Dendritic cell treated with granulocyte-macrophage colony-stimulating factor and Interleukin-4, amounts not matched to agents 40 ng/mL and 50 ng/mL, for 4 days (primary cell): Measurements from ENCODE around the gene ABHD1.
"Not testable (repeated sequence)": the region's sequence is repeated elsewhere in the genome, so short reads cannot be mapped to it uniquely, and the experiment has no call there.

Experiments
- H3K27ac Mint-ChIP-seq: one replicate; pipeline ENCODE4 v1.8.0; 2022; ENCODE audit warnings: mild to moderate bottlenecking, mixed read lengths
- H3K27me3 Mint-ChIP-seq: one replicate; pipeline ENCODE4 v1.8.0; 2022; ENCODE audit warnings: mild to moderate bottlenecking, mixed read lengths
- H3K36me3 Mint-ChIP-seq: one replicate; pipeline ENCODE4 v1.8.0; 2022; ENCODE audit warnings: low read depth, mixed read lengths
- H3K4me1 Mint-ChIP-seq: one replicate; pipeline ENCODE4 v1.8.0; 2022; ENCODE audit warnings: low read depth, mixed read lengths
- H3K4me3 Mint-ChIP-seq: one replicate; pipeline ENCODE4 v1.8.0; 2022; ENCODE audit warnings: mild to moderate bottlenecking, moderate library complexity, mixed read lengths
- H3K9me3 Mint-ChIP-seq: one replicate; pipeline ENCODE4 v1.8.0; 2022; ENCODE audit warnings: mixed read lengths
- intact Hi-C: fragments of 100-400 bp; cut with micrococcal nuclease; formaldehyde crosslinking; loops from one replicate; pipeline ENCODE4 v1.15.0; 2022

Gene ABHD1

DNA sequence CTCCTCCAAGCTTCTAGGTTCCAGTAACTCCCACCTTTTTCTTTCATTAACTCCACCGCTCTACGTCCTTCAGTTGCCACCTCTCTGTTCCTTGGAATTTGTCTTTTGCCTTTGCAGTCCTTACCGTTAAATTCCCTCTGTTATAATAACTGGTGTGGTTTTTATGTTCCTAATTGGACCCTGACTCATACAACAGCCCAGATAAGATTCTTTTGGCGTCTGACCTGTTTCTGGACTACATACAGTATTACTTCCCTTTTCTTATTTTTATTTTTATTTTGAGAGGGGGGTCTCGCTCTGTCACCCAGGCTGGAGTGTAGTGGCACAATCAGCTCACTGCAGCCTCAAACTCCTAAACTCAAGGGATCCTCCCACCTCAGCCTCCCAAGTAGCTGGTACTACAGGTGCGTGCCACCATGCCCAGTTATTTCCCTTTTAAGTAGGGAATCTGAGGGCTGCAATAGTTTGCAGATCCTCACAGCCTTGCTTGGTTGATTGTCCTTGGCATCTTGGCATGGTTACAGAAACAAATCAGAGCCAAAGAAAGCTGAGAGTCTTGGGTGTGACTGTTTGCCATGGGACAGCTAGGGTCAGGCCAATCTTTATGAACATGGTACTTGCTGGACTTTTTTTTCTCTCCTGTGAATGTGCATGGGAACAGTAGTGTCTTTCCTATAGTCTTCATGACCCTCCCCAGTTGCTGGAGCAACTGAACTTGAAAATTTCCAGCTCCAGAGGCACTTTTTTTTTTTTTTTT is 47.1 kb downstream of the ABHD1 start:
- intact Hi-C loops: no loop called here
- no peaks in the 10 kb centered on the region for H3K36me3 Mint-ChIP-seq
- H3K27ac Mint-ChIP-seq: no peak overlapping the region
- peaks cover 14% of the 10 kb centered on the region for H3K27me3 Mint-ChIP-seq
- H3K4me1 Mint-ChIP-seq: peaks cover 13% of the 10 kb centered on the region
- no peaks in the 10 kb centered on the region for H3K9me3 Mint-ChIP-seq
- no peak overlapping the region for H3K4me3 Mint-ChIP-seq

DNA sequence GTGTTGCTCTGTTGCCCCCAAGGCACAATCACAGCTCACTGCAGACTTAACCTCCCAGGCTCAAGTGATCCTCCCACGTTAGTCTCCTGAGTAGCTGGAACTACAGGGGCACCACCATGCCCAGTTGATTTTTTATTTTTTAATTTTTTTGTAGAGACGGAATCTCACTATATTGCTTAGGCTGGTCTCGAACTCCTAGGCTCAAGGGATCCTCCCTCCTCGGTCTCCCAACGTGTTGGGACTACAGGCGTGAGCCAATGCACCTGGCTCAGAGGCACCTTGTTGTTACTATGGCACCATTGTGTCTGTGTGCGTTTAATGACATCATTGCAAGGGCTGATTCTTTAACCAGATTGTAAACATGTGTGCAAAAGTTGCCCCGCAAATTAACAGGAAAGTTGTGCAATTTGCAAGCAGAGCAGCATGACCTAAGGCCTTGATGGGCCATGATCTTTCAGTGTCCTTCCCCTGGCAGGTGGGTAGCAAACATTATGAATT is 47.8 kb downstream of the ABHD1 start:
- intact Hi-C loops: no loop called here
- H3K4me1 Mint-ChIP-seq: peaks cover 13% of the 10 kb centered on the region

DNA sequence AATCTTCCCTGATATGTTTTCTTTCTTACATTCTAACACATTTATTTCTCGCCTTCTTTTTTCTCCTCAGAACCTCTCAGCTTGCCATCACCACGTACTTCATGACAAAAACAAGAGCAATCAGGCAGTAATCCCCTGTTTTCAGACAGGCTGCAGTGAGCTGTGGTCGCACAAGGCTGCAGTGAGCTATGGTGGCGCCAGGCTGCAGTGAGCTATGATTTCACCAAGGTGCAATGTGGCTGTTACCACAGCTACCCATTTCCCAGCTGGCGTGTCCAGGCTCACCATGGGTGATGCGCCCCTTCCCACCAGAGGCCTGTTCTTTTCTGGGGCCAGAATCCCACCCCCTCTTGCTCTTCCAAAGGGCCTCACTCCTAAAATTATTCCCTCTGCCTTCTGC is 51.0 kb downstream of the ABHD1 start:
- intact Hi-C loops: no loop called here
- no peak overlapping the region for H3K27ac Mint-ChIP-seq

More for the DNA sequence above, 47.8 kb downstream of the ABHD1 start:
- Mint-ChIP-seq H3K27me3 (peaks cover 16% of the 10 kb centered on the region), H3K27ac (no peak overlapping the region), H3K4me3 (no peak overlapping the region), H3K9me3 (no peaks in the 10 kb centered on the region), H3K36me3 (no peaks in the 10 kb centered on the region)

DNA sequence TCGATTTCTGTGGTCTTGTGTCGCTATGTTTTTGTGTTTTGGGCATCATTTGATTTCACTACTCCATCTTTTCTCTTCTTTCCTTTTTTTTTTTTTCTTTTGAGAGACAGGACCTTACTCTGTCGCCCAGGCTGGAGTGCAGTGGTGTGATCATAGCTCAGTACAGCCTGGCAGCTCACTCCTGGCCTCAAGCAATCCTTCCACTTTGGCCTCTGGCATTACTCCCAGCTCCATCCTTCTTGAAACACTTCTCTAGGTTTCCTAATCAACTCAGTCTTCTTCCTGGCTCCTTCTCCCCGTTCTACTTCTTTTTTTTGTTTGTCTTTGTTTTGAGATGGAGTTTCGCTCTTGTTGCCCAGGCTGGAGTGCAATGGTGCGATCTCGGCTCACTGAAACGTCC is 51.7 kb downstream of the ABHD1 start:
- intact Hi-C loops: no loop called here
- Mint-ChIP-seq H3K9me3 (no peaks in the 10 kb centered on the region), H3K4me1 (peaks cover 9% of the 10 kb centered on the region)

More for the DNA sequence above, 51.0 kb downstream of the ABHD1 start:
- Mint-ChIP-seq H3K9me3 (no peaks in the 10 kb centered on the region), H3K27me3 (peaks cover 23% of the 10 kb centered on the region), H3K4me1 (peaks cover 13% of the 10 kb centered on the region), H3K4me3 (no peak overlapping the region), H3K36me3 (no peaks in the 10 kb centered on the region)

DNA sequence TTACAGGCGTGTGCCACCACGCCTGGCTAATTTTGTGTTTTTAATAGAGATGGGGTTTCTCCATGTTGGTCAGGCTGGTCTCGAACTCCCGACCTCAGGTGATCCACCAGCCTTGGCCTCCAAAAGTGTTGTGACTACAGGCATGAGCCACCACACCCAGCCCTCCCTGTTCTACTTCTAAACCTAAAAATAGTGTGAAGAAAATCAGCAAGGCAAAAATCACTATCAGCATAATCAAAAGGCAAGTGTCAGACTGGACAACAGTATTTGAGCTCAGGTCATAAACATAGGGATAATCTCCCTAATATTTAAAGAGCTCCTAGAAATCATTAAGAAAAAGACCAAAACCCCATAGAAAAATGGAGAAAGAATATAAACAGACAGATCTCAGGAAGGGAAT is 52.2 kb downstream of the ABHD1 start:
- H3K27ac Mint-ChIP-seq, H3K4me1 Mint-ChIP-seq, H3K36me3 Mint-ChIP-seq, H3K9me3 Mint-ChIP-seq, intact Hi-C loops, H3K4me3 Mint-ChIP-seq: not testable (repeated sequence)
- H3K27me3 Mint-ChIP-seq: peaks cover 14% of the 10 kb centered on the region

More for the DNA sequence above, 51.7 kb downstream of the ABHD1 start:
- Mint-ChIP-seq H3K27me3 (peaks cover 18% of the 10 kb centered on the region), H3K4me3 (no peak overlapping the region), H3K36me3 (no peaks in the 10 kb centered on the region), H3K27ac (no peak overlapping the region)

DNA sequence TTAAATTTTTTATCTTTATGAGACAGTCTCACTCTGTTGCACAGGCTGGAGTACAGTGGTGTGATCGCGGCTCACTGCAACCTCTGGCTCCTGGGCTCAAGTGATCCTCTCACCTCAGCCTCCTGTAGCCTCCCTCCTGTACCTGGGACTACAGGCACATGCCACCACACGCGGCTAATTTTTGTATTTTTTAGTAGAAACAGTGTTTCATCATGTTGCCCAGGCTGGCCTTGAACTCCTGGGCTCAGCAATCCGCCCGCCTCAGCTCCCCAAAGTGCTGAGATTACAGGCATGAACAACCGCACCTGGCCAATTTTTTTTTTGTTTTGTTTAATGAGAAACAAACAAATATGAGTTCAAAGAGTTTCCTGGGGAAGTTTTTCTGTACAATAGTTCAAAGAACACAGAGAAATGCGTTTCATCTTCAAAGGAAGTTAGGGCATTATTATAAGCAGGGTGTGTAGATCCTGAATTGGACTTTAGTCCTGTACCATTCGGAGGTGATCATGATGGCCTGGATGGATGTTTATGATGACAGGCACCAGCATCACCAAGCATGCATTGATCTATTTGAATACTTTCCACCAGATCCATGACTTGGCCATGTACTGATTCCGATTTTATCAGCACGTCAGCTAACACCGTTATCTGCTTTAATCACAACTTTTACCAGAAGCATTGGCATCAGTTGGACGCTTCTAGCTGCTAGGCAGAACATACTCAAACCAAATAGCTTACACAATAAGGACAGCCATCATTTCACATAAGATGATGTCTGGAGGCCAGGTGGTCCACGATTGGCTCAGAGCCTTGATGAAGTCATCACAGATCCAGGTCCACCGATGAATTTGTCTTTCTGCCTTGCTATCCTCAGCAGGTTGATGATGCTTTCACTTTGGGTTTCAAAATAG is 54.1 kb downstream of the ABHD1 start:
- no peak overlapping the region for H3K27ac Mint-ChIP-seq
- peaks cover 9% of the 10 kb centered on the region for H3K27me3 Mint-ChIP-seq
- H3K4me3 Mint-ChIP-seq: no peak overlapping the region
- intact Hi-C loops: no loop called here
- no peaks in the 10 kb centered on the region for H3K9me3 Mint-ChIP-seq
- no peaks in the 10 kb centered on the region for H3K4me1 Mint-ChIP-seq
- H3K36me3 Mint-ChIP-seq: no peaks in the 10 kb centered on the region

DNA sequence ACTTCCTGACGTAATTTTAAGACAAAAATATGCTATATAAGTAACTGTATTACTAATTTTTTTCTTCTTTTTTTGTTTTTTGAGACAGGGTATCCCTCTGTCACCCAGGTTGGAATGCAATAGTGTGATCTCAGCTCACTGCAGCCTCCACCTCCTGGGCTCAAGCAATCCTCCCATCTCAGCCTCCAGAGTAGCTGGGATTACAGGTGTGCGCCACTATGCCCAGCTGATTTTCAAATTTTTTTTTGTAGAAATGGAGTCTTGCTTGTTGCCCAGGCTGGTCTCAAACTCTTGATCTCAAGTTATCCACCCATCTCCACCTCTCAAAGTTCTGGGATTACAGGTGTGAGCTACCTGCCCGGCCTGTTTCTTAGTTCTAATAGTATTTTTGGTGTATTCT is 54.9 kb downstream of the ABHD1 start:
- H3K4me1 Mint-ChIP-seq: no peaks in the 10 kb centered on the region
- H3K36me3 Mint-ChIP-seq: no peaks in the 10 kb centered on the region
- no peak overlapping the region for H3K4me3 Mint-ChIP-seq
- H3K9me3 Mint-ChIP-seq: no peaks in the 10 kb centered on the region
- H3K27me3 Mint-ChIP-seq: peaks cover 9% of the 10 kb centered on the region
- intact Hi-C loops: no loop called here
- H3K27ac Mint-ChIP-seq: no peak overlapping the region

DNA sequence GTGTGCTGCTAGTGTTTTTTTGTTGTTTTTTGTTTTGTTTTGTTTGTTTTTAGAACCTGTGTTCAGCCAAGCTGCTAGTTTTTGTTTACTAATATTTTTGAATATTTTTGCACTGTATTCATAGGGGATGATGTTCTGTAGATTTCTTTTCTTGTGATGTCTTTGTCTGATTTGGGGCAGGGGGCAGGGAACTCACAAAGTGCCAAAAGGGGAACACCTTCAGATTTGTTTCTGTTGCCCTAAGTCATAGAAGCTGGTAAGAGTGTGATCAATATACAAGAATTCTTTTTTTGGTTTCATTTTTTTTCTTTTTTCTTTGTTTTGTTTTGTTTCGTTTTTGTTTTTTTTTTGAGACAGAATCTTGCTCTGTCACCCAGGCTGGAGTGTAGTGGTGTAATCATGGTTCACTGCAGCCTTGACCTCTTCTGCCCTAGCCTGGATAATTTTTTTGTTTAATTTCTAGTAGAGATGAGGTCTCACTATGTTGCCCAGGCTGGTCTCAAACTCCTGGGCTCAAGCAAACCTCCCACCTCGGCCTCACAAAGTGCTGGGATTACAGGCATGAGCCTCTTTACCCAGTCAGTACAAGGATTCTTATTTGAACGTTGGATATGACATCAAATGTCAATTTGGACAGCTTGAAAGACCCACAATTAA is 55.9 kb downstream of the ABHD1 start:
- H3K4me1 Mint-ChIP-seq: no peaks in the 10 kb centered on the region
- no peak overlapping the region for H3K4me3 Mint-ChIP-seq
- H3K9me3 Mint-ChIP-seq: no peaks in the 10 kb centered on the region
- intact Hi-C loops: no loop called here
- peaks cover 9% of the 10 kb centered on the region for H3K27me3 Mint-ChIP-seq
- H3K27ac Mint-ChIP-seq: no peak overlapping the region
- no peaks in the 10 kb centered on the region for H3K36me3 Mint-ChIP-seq
